Limb (tissue), 2 donors: ENCODE measurements around the gene ZMAT5.

Experiments
- DNase-seq, 2 donors: peaks; one replicate each; pipeline ENCODE4 v3.0.0-alpha.2; 2016; ENCODE audit errors: extremely low spot score in 2 of 2

ZMAT5 gene

GRCh38 chr22:29732883-29733282 is 33.9 kb downstream of the ZMAT5 start:
- DNase-seq: no peak

DNA sequence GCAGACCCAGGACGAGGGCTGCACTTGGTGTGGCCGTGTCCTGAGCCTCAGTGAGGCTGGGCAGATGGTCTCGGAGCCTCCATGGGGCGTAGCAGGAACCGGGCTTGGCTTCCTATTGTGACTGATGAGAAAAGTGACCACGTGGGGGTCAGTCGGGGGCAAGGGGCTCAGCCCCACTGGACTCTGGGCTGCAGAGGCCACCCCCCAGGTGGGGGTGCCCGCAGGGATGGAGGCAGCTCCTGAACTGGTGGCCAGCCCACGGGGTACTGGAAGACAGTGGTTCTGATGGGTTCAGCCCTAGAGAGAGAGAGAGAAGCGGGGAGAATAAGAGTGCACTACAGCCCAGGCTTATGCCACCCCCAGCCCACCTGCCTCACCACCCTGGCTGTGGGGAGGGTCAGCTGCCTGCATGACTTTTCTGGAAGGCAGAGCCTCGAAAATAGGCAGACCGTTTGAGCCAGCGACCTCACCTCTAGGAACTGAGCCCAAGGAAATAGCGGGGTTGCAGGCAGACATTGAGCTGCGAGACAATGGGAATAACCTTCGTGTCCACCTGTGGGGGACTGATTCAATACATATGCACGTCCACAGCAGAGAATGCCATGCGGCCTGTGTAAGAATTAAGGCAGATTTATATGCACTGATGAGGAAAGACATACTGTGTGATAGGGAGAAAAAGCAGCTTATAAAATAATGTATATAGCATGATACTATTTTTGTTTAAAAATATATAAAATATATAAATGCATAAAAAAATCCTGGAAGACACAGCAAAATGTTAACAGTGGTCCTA is 35.6 kb downstream of the ZMAT5 start:
- DNase-seq: no peak

- no peak for DNase-seq
Measured at GRCh38 chr22:29729161-29729560, 37.6 kb downstream of the ZMAT5 start.

GRCh38 chr22:29727131-29727523 is 39.7 kb downstream of the ZMAT5 start:
- peak in 1 of 2 donors; percentile 69 for DNase-seq

- no peak for DNase-seq
Measured at GRCh38 chr22:29726512-29727130, 40.2 kb downstream of the ZMAT5 start.

DNA sequence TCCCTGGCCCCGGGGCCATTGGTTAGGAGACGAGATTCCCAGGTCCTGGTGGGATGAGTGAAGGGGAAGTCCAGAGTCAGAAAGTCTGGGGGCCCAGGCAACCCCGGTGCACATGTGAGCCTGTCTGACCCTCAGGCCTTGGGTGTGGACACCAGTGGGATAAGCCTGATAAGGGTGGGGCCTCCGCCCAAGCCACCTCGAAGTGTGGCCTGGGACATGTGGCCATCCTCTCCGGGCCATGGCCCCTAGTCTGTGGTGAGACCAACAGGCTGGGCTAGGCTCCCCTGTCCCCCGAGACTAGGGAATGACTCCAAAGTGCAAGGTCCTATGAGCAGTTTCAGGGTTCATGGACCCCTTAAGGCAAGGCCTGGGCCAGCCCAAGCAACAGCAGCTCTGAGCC is 40.7 kb downstream of the ZMAT5 start:
- DNase-seq: no peak

GRCh38 chr22:29724843-29725242 is 42.0 kb downstream of the ZMAT5 start:
- no peak for DNase-seq

DNA sequence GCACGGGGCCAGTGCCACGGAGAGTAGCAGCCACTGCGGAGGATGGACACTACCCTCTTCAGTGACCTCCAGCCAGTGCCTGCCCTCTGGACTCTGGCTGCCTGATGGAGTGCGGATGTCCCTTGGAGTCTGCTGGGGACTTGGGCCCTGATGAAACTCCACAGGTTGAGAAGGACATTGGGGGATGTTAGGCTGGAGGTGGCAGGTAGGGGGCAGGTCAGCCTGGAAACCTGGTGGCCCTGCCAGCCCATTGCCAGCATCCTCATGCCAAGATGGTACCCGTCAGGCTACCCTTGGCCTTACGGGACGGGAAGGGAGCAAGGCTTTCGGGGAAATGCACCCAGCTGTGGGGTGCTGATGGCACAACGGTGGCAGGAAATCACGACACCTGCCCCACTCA is 43.0 kb downstream of the ZMAT5 start:
- no peak for DNase-seq

- no peak for DNase-seq
Measured at GRCh38 chr22:29722587-29722986, 44.2 kb downstream of the ZMAT5 start.

- no peak for DNase-seq
Measured at GRCh38 chr22:29722151-29722550, 44.7 kb downstream of the ZMAT5 start.

- DNase-seq: no peak
Measured at GRCh38 chr22:29720811-29721323, 45.9 kb downstream of the ZMAT5 start.

GRCh38 chr22:29719899-29720645 is 46.7 kb downstream of the ZMAT5 start, which contains the start of gene CABP7:
TSS of gene CABP7 (plus strand) at chr22:29720003. CDS start at chr22:29720425, 422 bp downstream.
- DNase-seq: no peak

DNA sequence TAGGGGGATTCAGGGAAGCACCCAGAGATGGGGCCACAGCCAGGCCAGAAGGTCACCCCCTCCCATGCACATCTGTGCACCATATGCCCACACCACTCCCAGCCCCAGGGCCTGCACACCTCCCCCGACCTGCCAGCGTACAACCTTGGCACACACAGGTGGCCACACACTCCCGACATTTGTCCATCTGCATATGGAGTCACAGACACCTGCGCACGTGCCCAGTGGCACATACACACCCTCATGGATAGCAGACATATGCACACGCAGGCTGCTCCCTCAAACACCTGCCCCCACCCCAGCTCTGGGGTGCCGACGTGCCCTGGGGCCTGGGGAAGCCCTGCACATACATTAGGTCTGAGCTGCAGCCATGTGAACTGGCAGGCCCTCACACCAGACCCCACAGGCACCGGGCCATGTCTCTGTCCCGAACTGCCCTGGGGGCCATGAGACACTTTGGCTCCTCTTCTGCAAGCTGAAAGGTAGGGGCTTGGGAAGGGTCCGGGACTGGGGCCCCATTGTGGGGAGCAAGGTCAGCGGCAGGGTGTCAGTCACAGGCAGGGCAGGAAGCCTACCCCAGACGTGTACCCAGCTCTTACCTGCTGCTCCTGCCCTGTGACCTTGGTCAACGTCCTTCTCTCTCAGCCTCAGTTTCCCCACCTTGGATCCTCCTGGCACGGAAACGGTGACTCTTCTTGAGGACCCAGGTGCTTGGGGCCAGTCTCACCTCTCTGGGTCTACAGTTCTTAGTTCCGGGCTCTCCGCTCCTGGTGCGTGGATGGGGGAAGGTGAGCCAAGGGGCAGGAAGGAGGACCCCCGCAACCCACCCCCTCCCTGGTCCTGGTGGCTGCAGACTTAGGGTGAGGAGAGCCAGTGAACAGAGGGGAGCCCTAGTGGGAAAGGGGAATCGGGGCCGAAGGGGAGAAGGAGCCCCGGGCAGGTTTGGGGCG is 47.6 kb downstream of the ZMAT5 start:
- DNase-seq: no peak

GRCh38 chr22:29717789-29718188 is 49.0 kb downstream of the ZMAT5 start:
- DNase-seq: no peak

- DNase-seq: peak; percentile 64 to 81
Measured at GRCh38 chr22:29716814-29717545, 49.8 kb downstream of the ZMAT5 start.

DNA sequence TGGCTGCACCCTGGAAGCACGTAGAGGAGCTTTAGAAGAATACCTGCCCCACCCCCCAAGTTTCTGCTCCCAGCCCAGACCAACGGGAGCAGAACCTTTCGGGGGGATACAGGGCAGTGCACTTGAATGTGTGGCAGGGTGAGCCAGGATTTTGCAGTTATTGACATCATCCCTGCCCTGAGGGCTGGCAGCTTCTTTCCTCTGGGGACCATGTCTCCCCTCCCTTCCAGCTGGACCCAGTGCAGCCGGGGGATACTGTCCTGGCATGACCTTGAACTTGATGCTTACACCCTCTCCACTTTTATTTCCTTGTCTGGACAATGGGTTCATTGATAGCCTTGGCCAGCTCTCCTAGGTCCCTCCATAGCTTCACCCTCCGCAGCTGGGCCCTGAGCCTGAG is 51.1 kb downstream of the ZMAT5 start:
- DNase-seq: no peak

GRCh38 chr22:29715240-29715639 is 51.6 kb downstream of the ZMAT5 start:
- no peak for DNase-seq

GRCh38 chr22:29713156-29713727 is 53.6 kb downstream of the ZMAT5 start:
- DNase-seq: no peak

DNA sequence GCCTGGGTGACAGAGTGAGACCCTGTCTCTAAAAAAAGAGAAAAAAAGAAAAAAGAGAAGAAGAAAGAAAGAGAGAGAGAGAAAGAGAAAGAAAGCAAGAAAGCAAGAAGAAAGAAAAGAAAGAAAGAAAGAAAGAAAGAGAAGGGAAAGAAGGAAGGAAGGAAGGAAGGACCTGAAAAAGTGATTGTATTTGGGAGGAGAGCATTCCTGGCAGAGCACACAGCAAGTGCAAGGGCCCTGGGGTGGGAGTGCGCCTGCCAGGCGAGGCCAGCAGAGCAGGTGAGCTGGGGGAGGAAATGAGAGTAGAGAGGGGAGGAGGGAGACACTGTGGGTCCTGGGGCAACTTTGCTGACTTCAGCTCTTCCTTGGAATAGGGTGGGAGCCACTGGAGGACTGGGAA is 54.7 kb downstream of the ZMAT5 start:
- DNase-seq: no peak
